HCT116 (cell line): ENCODE results near the gene NLRP6. TPM values are rescaled to one million over a fixed set of nuclear protein-coding genes. Genes with fewer than 3 reads are reported as not detected.

Source experiments
- ATAC-seq: fragments of 200-7000 bp; cut with Tn5 transposase; 2 replicates; pipeline ENCODE4 v1.9.1; 2020; ENCODE audit warnings: mild to moderate bottlenecking, moderate library complexity
- BruUV-seq: library from RNA; stranded (reverse); fragments of 400-500 nt; replicated peaks from 2 replicates; lab custom pipeline; 2021; lab: Mats Ljungman, UMichigan
- CTCF ChIA-PET: fragments of 300-600 bp; sonication (Branson Sonifier 250); formaldehyde crosslinking; loops from one replicate; lab custom pipeline; 2021; ENCODE audit warnings: antibody characterized with exemption; lab: Charles Lee
- POLR2A ChIA-PET: fragments of 300-600, 350-600 bp; sonication (Branson Sonifier 250); formaldehyde crosslinking; loops from one replicate; lab custom pipeline; 2021; ENCODE audit warnings: antibody characterized with exemption; lab: Charles Lee
- RAD21 ChIA-PET, 2 experiments: fragments of 300-600 bp; sonication (Branson Sonifier 250); formaldehyde crosslinking; loops; one replicate each; lab custom pipeline; 2023; ENCODE audit warnings: low total read pairs in 2 of 2; ENCODE audit not compliant: uncharacterized antibody in 2 of 2, unreplicated experiment in 2 of 2, low non-redundant PET in 1 of 2; lab: Charles Lee
- DNase-seq: peaks from one replicate; pipeline ENCODE4 v3.0.0-alpha.2; 2010; ENCODE audit warnings: low read depth, low spot score
- H2AFZ ChIP-seq: fragments of 200-600 bp; shearing (Covaris generic), sonication (generic); 2 replicates; pipeline ENCODE4 v1.6.1; 2017; ENCODE audit warnings: low read depth, mixed run types, mixed read lengths, antibody characterized with exemption, low read length; ENCODE audit not compliant: poor library complexity, severe bottlenecking
- H3K27ac ChIP-seq: 2 replicates; pipeline ENCODE4 v1.5.1; 2012; ENCODE audit warnings: low read depth, low read length
- H3K27me3 ChIP-seq: fragments of 200-600 bp; sonication (generic); 2 replicates; pipeline ENCODE4 v1.6.1; 2016; ENCODE audit warnings: mixed run types, low read length, mixed read lengths; ENCODE audit not compliant: insufficient read depth
- H3K36me3 ChIP-seq, 2 experiments: fragments of 200-500 bp in 1 of 2; fragments of 200-600 bp in 1 of 2; sonication (Bioruptor generic) in 1 of 2; sonication (generic) in 1 of 2; 2 replicates each; pipeline versions ENCODE4 v1.5.1 to v1.6.1; 2014 to 2016; ENCODE audit warnings: low read length in 2 of 2, inconsistent platforms in 1 of 2, mixed read lengths in 1 of 2, mixed run types in 1 of 2; ENCODE audit not compliant: insufficient read depth in 2 of 2, control insufficient read depth in 1 of 2
- H3K4me1 ChIP-seq, 2 experiments: fragments of 200-600 bp in 1 of 2; sonication (generic) in 1 of 2; 2 replicates each; pipeline versions ENCODE4 v1.5.1 to v1.6.1; 2012 to 2017; ENCODE audit warnings: low read length in 2 of 2, inconsistent platforms in 1 of 2, mild to moderate bottlenecking in 1 of 2, mixed read lengths in 1 of 2, mixed run types in 1 of 2, moderate library complexity in 1 of 2; ENCODE audit not compliant: insufficient read depth in 2 of 2, control insufficient read depth in 1 of 2
- H3K4me2 ChIP-seq: fragments of 200-600 bp; sonication (generic); 2 replicates; pipeline ENCODE4 v1.6.1; 2017; ENCODE audit warnings: mixed run types, low read length, mixed read lengths
- H3K4me3 ChIP-seq, 2 experiments: fragments of 200-600 bp in 1 of 2; sonication (generic) in 1 of 2; replicated peaks in 1 of 2; 2 replicates each; pipeline ENCODE4 v1.5.1; 2011 to 2016; ENCODE audit warnings: low read length in 2 of 2, control low read depth in 1 of 2, low read depth in 1 of 2, mild to moderate bottlenecking in 1 of 2, mixed read lengths in 1 of 2, mixed run types in 1 of 2
- H3K79me2 ChIP-seq: fragments of 200-600 bp; sonication (generic); 2 replicates; pipeline ENCODE4 v1.6.1; 2017; ENCODE audit warnings: mild to moderate bottlenecking, mixed run types, low read length, moderate library complexity, mixed read lengths; ENCODE audit not compliant: insufficient read depth
- H3K9ac ChIP-seq: fragments of 200-600 bp; sonication (generic); 2 replicates; pipeline ENCODE4 v1.6.1; 2016; ENCODE audit warnings: low read length, mixed read lengths
- H3K9me2 ChIP-seq: fragments of 200-600 bp; sonication (generic), shearing (Covaris generic); 2 replicates; pipeline ENCODE4 v1.6.1; 2017; ENCODE audit warnings: mixed run types, mild to moderate bottlenecking, moderate library complexity; ENCODE audit not compliant: insufficient read depth
- H3K9me3 ChIP-seq, 2 experiments: fragments of 200-500 bp in 1 of 2; fragments of 200-600 bp in 1 of 2; sonication (Bioruptor generic) in 1 of 2; sonication (generic) in 1 of 2; 2 replicates each; pipeline ENCODE4 v1.6.1; 2014 to 2017; ENCODE audit warnings: low read length in 2 of 2, mixed read lengths in 2 of 2, inconsistent platforms in 1 of 2, low read depth in 1 of 2, mild to moderate bottlenecking in 1 of 2, mixed run types in 1 of 2, moderate library complexity in 1 of 2; ENCODE audit not compliant: control insufficient read depth in 1 of 2, insufficient read depth in 1 of 2
- H4K20me1 ChIP-seq: fragments of 200-600 bp; sonication (generic), shearing (Covaris generic); 2 replicates; pipeline ENCODE4 v1.6.1; 2017; ENCODE audit warnings: mixed run types, mild to moderate bottlenecking, moderate library complexity; ENCODE audit not compliant: insufficient read depth
- CBX3 ChIP-seq: IDR thresholded peaks from 2 replicates; pipeline ENCODE4 v1.6.1; 2012; ENCODE audit warnings: low read depth
- CEBPB ChIP-seq: IDR thresholded peaks from 2 replicates; pipeline ENCODE4 v1.6.1; 2012; ENCODE audit warnings: low read depth
- CTCF ChIP-seq, 3 experiments: fragments of 200-600 bp in 1 of 3; sonication (generic) in 1 of 3; IDR thresholded peaks in 2 of 3; conservative IDR thresholded peaks in 1 of 3; 2 replicates each; pipeline ENCODE4 v1.5.1; 2012 to 2017; ENCODE audit warnings: low read depth in 2 of 3, low read length in 2 of 3, antibody characterized with exemption in 1 of 3, borderline replicate concordance in 1 of 3, control low read depth in 1 of 3, mild to moderate bottlenecking in 1 of 3, mixed read lengths in 1 of 3, mixed run types in 1 of 3, moderate library complexity in 1 of 3; ENCODE audit not compliant: insufficient read depth in 1 of 3
- EGR1 ChIP-seq: IDR thresholded peaks from 2 replicates; pipeline ENCODE4 v1.6.1; 2012; ENCODE audit warnings: low read depth
- EZH2phosphoT487 ChIP-seq: fragments of 200-600 bp; IDR thresholded peaks from 2 replicates; pipeline ENCODE4 v1.6.1; 2018; ENCODE audit warnings: antibody characterized with exemption, borderline replicate concordance
- FOSL1 ChIP-seq: IDR thresholded peaks from 2 replicates; pipeline ENCODE4 v1.6.1; 2012; ENCODE audit warnings: low read depth
- JUND ChIP-seq: IDR thresholded peaks from 2 replicates; pipeline ENCODE4 v1.6.1; 2012
- POLR2A ChIP-seq: IDR thresholded peaks from 2 replicates; pipeline ENCODE4 v1.7.0; 2011; ENCODE audit warnings: borderline replicate concordance; ENCODE audit not compliant: insufficient read depth, insufficient read length; ENCODE audit errors: extremely low read depth
- POLR2AphosphoS5 ChIP-seq: IDR thresholded peaks from 2 replicates; pipeline ENCODE4 v1.6.1; 2011; ENCODE audit warnings: mild to moderate bottlenecking, low read depth, low read length, moderate library complexity
- RAD21 ChIP-seq: IDR thresholded peaks from 2 replicates; pipeline ENCODE4 v1.6.1; 2012; ENCODE audit warnings: low read depth, mild to moderate bottlenecking
- SIN3A ChIP-seq: IDR thresholded peaks from 2 replicates; pipeline ENCODE4 v1.6.1; 2012; ENCODE audit warnings: low read depth
- SP1 ChIP-seq: IDR thresholded peaks from 2 replicates; pipeline ENCODE4 v1.6.1; 2012; ENCODE audit warnings: low read depth
- SRF ChIP-seq: IDR thresholded peaks from 2 replicates; pipeline ENCODE4 v1.6.1; 2012; ENCODE audit warnings: low read depth
- YY1 ChIP-seq: IDR thresholded peaks from 2 replicates; pipeline ENCODE4 v1.6.1; 2011; ENCODE audit warnings: low read length, low read depth, moderate library complexity, mild to moderate bottlenecking; ENCODE audit not compliant: insufficient replicate concordance; ENCODE audit errors: extremely low read depth
- ZBTB33 ChIP-seq: IDR thresholded peaks from 2 replicates; pipeline ENCODE4 v1.6.1; 2011; ENCODE audit warnings: mild to moderate bottlenecking, low read length, moderate library complexity; ENCODE audit not compliant: insufficient replicate concordance; ENCODE audit errors: extremely low read depth
- ZFX ChIP-seq: fragments of 450-650 bp; IDR thresholded peaks from 2 replicates; pipeline ENCODE4 v1.6.1; 2017
- ZNF274 ChIP-seq: fragments of 200-500 bp; sonication (Bioruptor generic); IDR thresholded peaks from 2 replicates; pipeline ENCODE4 v1.6.1; 2014; ENCODE audit warnings: mild to moderate bottlenecking, low read depth, low read length, inconsistent platforms
- intact Hi-C: fragments of 100-400 bp; cut with micrococcal nuclease; formaldehyde crosslinking; loops from 2 replicates; pipeline ENCODE4 v1.10.0; 2022
- total RNA-seq: library from RNA; stranded (reverse); gene quantifications from one replicate; pipeline ENCODE4 v1.2.1, GENCODE V29; 2021; ENCODE audit not compliant: unreplicated experiment
- TF ChIP-seq, protein P1 (sequence below): IDR thresholded peaks from 2 replicates; pipeline ENCODE4 v1.6.1; 2012

Gene NLRP6
- total RNA-seq, 1 experiment from 2014 or later = not detected

DNA sequence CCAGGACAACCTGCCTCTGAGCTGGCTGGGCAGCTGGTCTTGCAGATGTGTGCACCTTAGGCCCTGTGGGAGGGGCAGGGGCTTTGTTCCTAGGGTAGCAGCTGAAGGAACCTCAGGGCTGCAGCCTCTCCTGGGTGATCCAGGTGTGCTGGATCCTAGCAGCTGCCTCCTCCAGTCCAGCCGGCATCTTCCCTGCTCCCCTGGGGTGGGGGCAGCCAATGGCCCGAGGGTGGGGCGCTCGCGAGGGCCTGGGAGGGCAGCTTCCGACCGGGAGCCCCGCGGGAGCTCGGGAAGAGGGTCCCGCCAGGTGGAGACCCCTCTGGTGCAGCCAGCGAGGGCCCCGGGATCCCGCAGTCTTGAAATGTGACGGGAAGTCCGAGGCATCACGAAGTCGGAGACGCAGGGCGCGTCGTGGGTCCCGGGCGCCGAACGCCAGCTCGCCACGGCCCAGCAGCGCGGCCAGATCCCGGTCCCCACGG is 37.3 kb downstream of the NLRP6 start:
- POLR2A ChIA-PET = no interaction called here
- DNase-seq = no peak
- Histone ChIP-seq H3K9ac (no peak overlapping the region), H2AFZ (no peak overlapping the region), H3K36me3 (no peaks in the 10 kb centered on the region), H3K4me3 (no peak overlapping the region), H3K27me3 (no peaks in the 10 kb centered on the region), H3K79me2 (peaks cover 10% of the 10 kb centered on the region), H3K9me2 (no peaks in the 10 kb centered on the region), H3K27ac (no peak overlapping the region), H3K4me2 (no peak overlapping the region), H4K20me1 (no peaks in the 10 kb centered on the region), H3K4me1 (peaks cover 10 to 11% of the 10 kb centered on the region in 2 experiments), H3K9me3 (no peaks in the 10 kb centered on the region)
- no peak for TF ChIP-seq YY1
- TF ChIP-seq CEBPB = no peak
- no peak for TF ChIP-seq ZNF274
- TF ChIP-seq JUND = no peak
- TF ChIP-seq EZH2phosphoT487 = no peak
- TF ChIP-seq ZFX = no peak
- TF ChIP-seq SP1 = no peak
- TF ChIP-seq ZBTB33 = no peak
- TF ChIP-seq CBX3 = no peak
- no peak for TF ChIP-seq CTCF (IDR thresholded peaks at IDR 0.05 in 2 of 3, conservative IDR thresholded peaks at IDR 0.05 in 1 of 3; ENCODE audit: borderline replicate concordance in 1 of 3, insufficient read depth in 1 of 3, low read depth in 2 of 3, low read length in 2 of 3)
- TF ChIP-seq SIN3A = no peak
- TF ChIP-seq, protein P1, sequence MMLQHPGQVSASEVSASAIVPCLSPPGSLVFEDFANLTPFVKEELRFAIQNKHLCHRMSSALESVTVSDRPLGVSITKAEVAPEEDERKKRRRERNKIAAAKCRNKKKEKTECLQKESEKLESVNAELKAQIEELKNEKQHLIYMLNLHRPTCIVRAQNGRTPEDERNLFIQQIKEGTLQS = no peak
- TF ChIP-seq POLR2AphosphoS5 = no peak
- no peak for TF ChIP-seq RAD21
- TF ChIP-seq FOSL1 = no peak
- no peak for TF ChIP-seq EGR1
- no peak for TF ChIP-seq SRF
- no peak for TF ChIP-seq POLR2A
- RAD21 ChIA-PET = no interaction called here
- intact Hi-C loops = no loop called here
- no peak for ATAC-seq
- BruUV-seq = no TSS peak
- CTCF ChIA-PET = no interaction called here
